ENCODE results near the gene C9orf72. TPM values are rescaled to one million over a fixed set of nuclear protein-coding genes. Genes with fewer than 3 reads are reported as not detected.
"Not testable (repeated sequence)": the region's sequence is repeated elsewhere in the genome, so short reads cannot be mapped to it uniquely, and the experiment has no call there.

The C9orf72 gene
- polyA plus RNA-seq, 1 donor, result 11.5 TPM

- DNase-seq (ENCODE audit: low read depth), result no peak
These were observed 54.5 kb downstream of the C9orf72 start for GRCh38 chr9:27518809-27519208.

GRCh38 chr9:27518006-27518405 is 55.3 kb downstream of the C9orf72 start:
- no peak for DNase-seq (ENCODE audit: low read depth)

DNA sequence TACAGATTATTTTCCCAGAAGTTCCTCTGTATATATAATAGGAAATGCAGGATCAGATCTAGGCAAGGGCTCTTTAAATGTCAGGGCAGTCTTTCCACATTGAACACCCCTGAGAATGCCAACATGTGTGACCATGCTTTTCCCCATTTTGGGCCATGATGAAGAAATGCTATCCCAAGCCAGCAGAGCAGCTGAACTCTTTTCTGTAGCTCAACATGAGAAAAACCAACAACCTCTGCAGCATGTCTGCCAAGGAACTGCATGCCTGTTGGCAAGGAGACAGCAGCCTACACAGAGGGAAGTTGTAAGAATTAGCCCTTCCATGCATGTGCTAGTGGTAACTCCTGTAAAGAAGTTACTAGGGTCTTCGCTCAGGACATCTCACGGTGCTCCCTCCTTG is 58.7 kb downstream of the C9orf72 start:
- no peak for DNase-seq (ENCODE audit: low read depth)

DNA sequence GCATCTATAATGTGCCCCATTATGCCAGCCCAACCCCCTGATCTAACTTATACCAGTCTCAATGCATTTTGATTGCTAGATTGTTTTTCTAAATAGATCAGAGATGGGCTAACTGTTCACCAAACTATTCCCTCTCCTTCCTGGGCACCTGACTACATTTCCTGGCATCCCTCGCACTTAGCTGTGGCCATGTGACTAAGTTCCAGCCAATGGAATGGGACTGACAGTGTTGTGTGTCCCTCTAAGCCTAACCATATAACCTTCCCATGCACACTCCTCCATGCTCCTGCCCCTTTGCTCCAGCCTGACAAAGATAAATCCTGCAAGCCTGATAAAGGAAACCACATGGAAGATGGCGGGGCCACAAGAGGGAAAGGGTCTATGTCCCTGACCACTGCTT is 61.5 kb downstream of the C9orf72 start:
- DNase-seq (ENCODE audit: low read depth), result no peak

- no peak for DNase-seq (ENCODE audit: low read depth)
These were observed 62.5 kb downstream of the C9orf72 start for GRCh38 chr9:27510780-27511179.

GRCh38 chr9:27506981-27507380 is 66.3 kb downstream of the C9orf72 start:
- no peak for DNase-seq (ENCODE audit: low read depth)

- no peak for DNase-seq (ENCODE audit: low read depth)
These were observed 67.5 kb downstream of the C9orf72 start for GRCh38 chr9:27505744-27506161.

DNA sequence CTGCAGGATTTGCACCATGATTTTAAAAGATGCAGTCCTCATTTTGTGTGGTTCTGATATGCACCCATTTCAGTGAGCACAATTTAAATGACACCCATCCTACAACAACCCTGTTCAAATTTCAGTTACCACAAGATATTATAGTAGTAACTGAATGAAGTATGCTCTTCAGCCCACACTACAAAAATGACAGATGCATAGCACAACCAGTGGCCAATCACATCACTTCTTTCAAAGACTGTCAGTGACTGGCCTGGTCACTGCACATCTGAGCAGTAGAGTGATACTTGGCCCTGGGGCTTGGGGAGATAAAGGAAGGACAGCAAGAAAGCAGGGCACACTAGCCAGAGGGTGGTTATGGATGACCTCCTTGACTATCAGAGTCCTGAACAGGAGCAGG is 69.0 kb downstream of the C9orf72 start:
- no peak for DNase-seq (ENCODE audit: low read depth)

- DNase-seq (ENCODE audit: low read depth), result no peak
These were observed 69.7 kb downstream of the C9orf72 start for GRCh38 chr9:27503623-27504022.

DNA sequence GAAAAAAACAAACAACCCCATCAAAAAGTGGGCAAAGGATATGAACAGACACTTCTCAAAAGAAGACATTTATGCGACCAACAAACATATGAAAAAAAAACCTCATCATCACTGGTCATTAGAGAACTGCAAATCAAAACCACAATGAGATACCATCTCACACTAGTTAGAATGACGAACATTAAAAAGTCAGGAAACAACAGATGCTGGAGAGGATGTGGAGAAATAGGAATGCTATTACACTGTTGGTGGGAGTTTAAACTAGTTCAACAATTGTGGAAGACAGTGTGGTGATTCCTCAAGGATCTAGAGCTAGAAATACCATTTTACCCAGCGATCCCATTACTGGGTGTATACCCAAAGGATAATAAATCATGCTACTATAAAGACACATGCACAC is 72.4 kb downstream of the C9orf72 start:
- DNase-seq (ENCODE audit: low read depth), result not testable (repeated sequence)

GRCh38 chr9:27499451-27499850 is 73.8 kb downstream of the C9orf72 start:
- DNase-seq (ENCODE audit: low read depth), result no peak

DNA sequence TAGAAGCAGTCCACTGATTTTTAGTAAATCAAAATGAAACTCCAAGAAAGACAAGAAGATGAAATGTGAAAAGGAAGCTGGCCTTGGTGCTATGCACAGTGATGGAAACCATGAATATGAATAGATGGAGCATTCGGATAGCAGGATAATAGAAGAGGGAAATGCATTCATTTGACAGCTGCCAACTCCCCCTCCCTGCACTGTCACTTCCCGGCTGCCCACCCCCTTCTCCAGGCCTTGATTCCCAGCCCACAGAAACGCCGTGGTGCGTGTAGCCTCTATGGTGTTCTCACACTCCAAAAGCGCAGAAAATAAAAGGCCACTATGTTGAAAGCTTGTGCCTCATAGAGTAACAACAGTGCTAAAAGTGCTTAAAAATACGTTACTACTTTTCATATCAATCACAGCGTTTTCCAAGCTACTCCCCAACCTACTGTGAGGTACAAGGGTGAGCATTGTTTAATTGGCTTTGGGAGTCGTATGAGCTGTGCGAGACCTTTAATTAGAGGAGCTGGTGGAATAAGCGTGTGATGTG is 75.3 kb downstream of the C9orf72 start:
- DNase-seq (ENCODE audit: low read depth), result no peak

Other genes starting within 250 kb of the C9orf72 start
- gene IFNK, start 49.2 kb downstream of the C9orf72 start, polyA plus RNA-seq (ENCODE audit: insufficient read length), result not detected
- gene MOB3B, start 43.7 kb downstream of the C9orf72 start, polyA plus RNA-seq (ENCODE audit: insufficient read length), result 2.0 TPM